Activated naive CD8-positive, alpha-beta T cell (primary cell): ENCODE results near the gene NUP188.
A peak's percentile ranks its signal among the peaks of the same experiment; 100 is the strongest.
"Not testable (repeated sequence)": the region's sequence is repeated elsewhere in the genome, so short reads cannot be mapped to it uniquely, and the experiment has no call there.

Source experiments
- H3K27ac Mint-ChIP-seq: one replicate; pipeline ENCODE4 v1.8.0; 2021; ENCODE audit warnings: mixed read lengths
- H3K27me3 Mint-ChIP-seq: one replicate; pipeline ENCODE4 v1.8.0; 2021; ENCODE audit warnings: mixed read lengths
- H3K36me3 Mint-ChIP-seq: one replicate; pipeline ENCODE4 v1.8.0; 2021; ENCODE audit warnings: mixed read lengths
- H3K4me1 Mint-ChIP-seq: one replicate; pipeline ENCODE4 v1.8.0; 2021; ENCODE audit warnings: low read depth, mixed read lengths
- H3K4me3 Mint-ChIP-seq: one replicate; pipeline ENCODE4 v1.8.0; 2021; ENCODE audit warnings: mild to moderate bottlenecking, mixed read lengths
- H3K9me3 Mint-ChIP-seq: one replicate; pipeline ENCODE4 v1.8.0; 2021; ENCODE audit warnings: low read depth, mixed read lengths

The NUP188 gene

DNA sequence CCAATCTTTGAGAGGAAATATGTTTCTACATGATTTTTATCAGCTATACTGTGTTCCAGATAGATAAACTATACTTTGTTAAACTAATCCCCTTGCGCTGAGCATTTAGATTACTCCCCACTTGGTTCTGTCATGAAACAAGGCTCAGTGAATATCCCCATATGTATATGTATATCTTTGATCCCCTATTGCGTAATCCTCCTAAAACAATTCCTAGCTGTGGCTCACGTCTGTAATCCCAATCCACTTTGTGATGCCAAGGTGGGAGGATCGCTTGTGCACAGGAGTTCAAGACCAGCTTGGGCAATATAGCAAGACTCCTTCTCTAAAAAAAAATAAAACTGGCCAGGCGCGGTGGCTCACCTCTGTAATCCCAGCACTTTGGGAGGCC, 24.0 kb upstream of the NUP188 start:
- Mint-ChIP-seq H3K9me3 (no peaks in the 10 kb centered on the region), H3K4me1 (peaks cover 18% of the 10 kb centered on the region), H3K27me3 (no peaks in the 10 kb centered on the region), H3K36me3 (peaks cover 3% of the 10 kb centered on the region), H3K27ac (peak overlapping the region; percentile 34), H3K4me3 (peak overlapping the region; percentile 59)

- no peak overlapping the region for H3K27ac Mint-ChIP-seq
- H3K9me3 Mint-ChIP-seq: no peaks in the 10 kb centered on the region
- peaks cover 9% of the 10 kb centered on the region for H3K4me1 Mint-ChIP-seq
- H3K4me3 Mint-ChIP-seq: no peak overlapping the region
- no peaks in the 10 kb centered on the region for H3K27me3 Mint-ChIP-seq
- H3K36me3 Mint-ChIP-seq: peaks cover 3% of the 10 kb centered on the region
These were observed 19.6 kb upstream of the NUP188 start for GRCh38 chr9:128927731-128928411.

GRCh38 chr9:128928624-128929023, 18.9 kb upstream of the NUP188 start:
- Mint-ChIP-seq H3K9me3 (no peaks in the 10 kb centered on the region), H3K27me3 (no peaks in the 10 kb centered on the region), H3K4me3 (no peak overlapping the region), H3K36me3 (peaks cover 3% of the 10 kb centered on the region), H3K4me1 (peaks cover 5% of the 10 kb centered on the region), H3K27ac (no peak overlapping the region)

- H3K9me3 Mint-ChIP-seq: no peaks in the 10 kb centered on the region
- H3K27ac Mint-ChIP-seq: no peak overlapping the region
- H3K36me3 Mint-ChIP-seq: peaks cover 3% of the 10 kb centered on the region
- H3K4me3 Mint-ChIP-seq: no peak overlapping the region
- H3K27me3 Mint-ChIP-seq: no peaks in the 10 kb centered on the region
- peaks cover 5% of the 10 kb centered on the region for H3K4me1 Mint-ChIP-seq
These were observed 17.9 kb upstream of the NUP188 start for GRCh38 chr9:128929560-128929959.

DNA sequence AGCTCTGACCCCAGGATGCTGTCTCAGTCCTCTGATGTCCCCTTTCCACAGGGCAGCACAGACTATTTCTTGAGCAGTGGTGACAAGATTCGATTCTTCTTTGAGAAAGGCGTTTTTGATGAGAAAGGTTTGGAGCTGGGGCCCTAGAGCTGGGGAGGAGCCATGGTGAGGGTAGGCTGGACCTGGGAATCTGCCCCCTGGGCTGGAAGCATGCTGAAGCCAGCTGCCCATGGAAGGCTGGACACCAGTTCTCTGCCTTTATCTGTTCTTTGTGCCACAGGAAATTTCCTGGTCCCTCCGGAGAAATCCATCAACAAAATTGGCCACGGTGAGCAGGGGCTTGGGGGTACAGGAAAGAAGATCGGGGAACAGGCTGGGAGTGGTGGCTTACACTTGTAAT, 13.8 kb upstream of the NUP188 start:
- Mint-ChIP-seq H3K27me3 (no peaks in the 10 kb centered on the region), H3K36me3 (no peaks in the 10 kb centered on the region), H3K27ac (no peak overlapping the region), H3K9me3 (no peaks in the 10 kb centered on the region), H3K4me1 (no peaks in the 10 kb centered on the region), H3K4me3 (no peak overlapping the region)

- no peaks in the 10 kb centered on the region for H3K36me3 Mint-ChIP-seq
- H3K27ac Mint-ChIP-seq: no peak overlapping the region
- no peaks in the 10 kb centered on the region for H3K4me1 Mint-ChIP-seq
- H3K4me3 Mint-ChIP-seq: no peak overlapping the region
- no peaks in the 10 kb centered on the region for H3K27me3 Mint-ChIP-seq
- no peaks in the 10 kb centered on the region for H3K9me3 Mint-ChIP-seq
These were observed 11.2 kb upstream of the NUP188 start for GRCh38 chr9:128936171-128936865.

- Mint-ChIP-seq H3K36me3 (no peaks in the 10 kb centered on the region), H3K9me3 (no peaks in the 10 kb centered on the region), H3K4me1 (no peaks in the 10 kb centered on the region), H3K4me3 (no peak overlapping the region), H3K27ac (no peak overlapping the region), H3K27me3 (no peaks in the 10 kb centered on the region)
These were observed 10.0 kb upstream of the NUP188 start for GRCh38 chr9:128937310-128938165.

DNA sequence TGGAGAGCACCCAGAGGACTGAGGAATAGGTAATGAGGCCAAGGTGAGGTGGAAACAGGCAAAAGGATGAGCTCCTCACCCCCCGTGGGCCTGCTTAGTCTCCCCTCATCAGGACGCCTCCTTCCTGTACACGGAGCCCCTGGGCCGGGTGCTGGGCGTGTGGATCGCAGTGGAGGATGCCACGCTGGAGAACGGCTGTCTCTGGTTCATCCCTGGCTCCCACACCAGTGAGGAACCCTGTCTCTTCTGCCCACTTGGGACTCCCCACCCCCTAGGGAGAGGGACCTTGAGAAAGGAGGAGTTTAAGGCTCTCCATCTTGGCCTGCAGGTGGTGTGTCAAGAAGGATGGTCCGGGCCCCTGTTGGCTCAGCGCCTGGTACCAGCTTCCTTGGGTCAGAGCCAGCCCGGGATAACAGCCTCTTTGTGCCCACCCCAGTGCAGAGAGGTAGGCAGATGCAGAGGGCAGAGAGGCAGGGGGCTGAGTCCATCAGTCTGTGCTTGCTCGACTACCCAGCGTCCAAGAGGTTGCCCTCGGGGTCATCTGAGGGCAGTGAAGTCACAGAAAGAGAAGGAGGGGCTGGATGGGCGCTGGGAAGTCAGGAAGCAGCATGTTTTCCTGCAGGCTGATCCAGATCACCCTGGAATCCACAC, 7.1 kb upstream of the NUP188 start:
- no peaks in the 10 kb centered on the region for H3K27me3 Mint-ChIP-seq
- H3K9me3 Mint-ChIP-seq: no peaks in the 10 kb centered on the region
- H3K36me3 Mint-ChIP-seq: no peaks in the 10 kb centered on the region
- no peak overlapping the region for H3K4me3 Mint-ChIP-seq
- no peak overlapping the region for H3K27ac Mint-ChIP-seq
- H3K4me1 Mint-ChIP-seq: peaks cover under 1% of the 10 kb centered on the region

GRCh38 chr9:128940946-128941755, 6.3 kb upstream of the NUP188 start:
- Mint-ChIP-seq H3K4me1 (peaks cover 8% of the 10 kb centered on the region), H3K4me3 (no peak overlapping the region), H3K27ac (no peak overlapping the region), H3K9me3 (no peaks in the 10 kb centered on the region), H3K27me3 (no peaks in the 10 kb centered on the region), H3K36me3 (peaks cover 2% of the 10 kb centered on the region)

- H3K27me3 Mint-ChIP-seq: no peaks in the 10 kb centered on the region
- H3K36me3 Mint-ChIP-seq: peaks cover 4% of the 10 kb centered on the region
- no peak overlapping the region for H3K27ac Mint-ChIP-seq
- no peaks in the 10 kb centered on the region for H3K9me3 Mint-ChIP-seq
- H3K4me1 Mint-ChIP-seq: peaks cover 20% of the 10 kb centered on the region
- no peak overlapping the region for H3K4me3 Mint-ChIP-seq
These were observed 3.5 kb upstream of the NUP188 start for GRCh38 chr9:128943832-128944620.

DNA sequence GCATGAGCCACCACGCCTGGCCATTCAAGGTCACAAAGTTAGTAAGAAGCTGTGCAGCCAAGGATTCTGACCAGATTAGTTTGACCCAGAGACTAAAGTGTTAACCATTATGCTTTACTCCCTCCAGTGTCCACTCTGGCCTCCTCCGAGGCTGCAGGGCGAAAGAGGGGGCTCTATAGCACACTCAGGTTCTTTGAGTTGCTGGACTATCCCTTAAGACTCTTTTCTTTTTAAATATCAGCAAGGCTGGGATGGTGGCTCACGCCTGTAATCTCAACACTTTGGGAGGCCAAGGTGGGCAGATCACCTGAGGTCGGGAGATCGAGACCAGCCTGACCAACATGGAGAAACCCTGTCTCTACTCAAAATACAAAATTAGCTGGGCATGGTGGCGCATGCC, 2.5 kb upstream of the NUP188 start:
- H3K36me3 Mint-ChIP-seq, H3K27me3 Mint-ChIP-seq, H3K9me3 Mint-ChIP-seq, H3K27ac Mint-ChIP-seq, H3K4me3 Mint-ChIP-seq: not testable (repeated sequence)
- H3K4me1 Mint-ChIP-seq: peaks cover 20% of the 10 kb centered on the region

DNA sequence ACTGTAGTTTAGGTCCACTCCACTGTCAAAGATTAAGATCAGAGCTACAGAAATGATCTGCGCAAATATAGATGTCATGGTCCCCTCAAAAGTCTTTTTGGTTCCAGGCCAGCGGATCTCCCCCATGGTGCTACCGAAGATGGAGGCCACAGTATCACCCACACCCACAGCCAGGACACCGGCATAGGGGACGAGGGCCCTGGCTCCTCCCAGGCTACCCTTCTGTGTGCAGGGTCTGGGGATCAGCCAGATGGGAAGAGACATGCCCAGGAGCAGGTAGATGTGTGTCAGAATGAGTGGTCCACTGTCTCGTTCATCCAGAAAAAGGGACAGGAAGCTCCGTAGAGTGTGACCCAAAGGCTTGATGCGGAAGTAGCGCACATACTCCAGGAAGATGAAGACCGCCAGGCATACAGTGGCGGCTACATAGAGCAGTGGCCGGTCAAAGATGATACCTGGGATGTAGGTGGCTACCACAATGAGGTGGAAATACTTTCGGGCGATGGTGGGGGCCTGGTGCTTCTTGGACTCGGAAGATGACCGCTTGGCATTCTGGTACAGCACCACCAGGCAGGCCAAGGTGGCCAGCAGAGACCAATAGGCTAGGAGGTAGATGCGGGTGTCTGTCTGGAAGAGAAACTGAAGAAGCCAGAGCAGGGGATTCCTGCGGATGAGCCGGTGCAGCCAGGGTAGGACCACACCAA, 1.5 kb upstream of the NUP188 start:
- Mint-ChIP-seq H3K9me3 (no peaks in the 10 kb centered on the region), H3K27me3 (no peaks in the 10 kb centered on the region), H3K36me3 (peaks cover 4% of the 10 kb centered on the region), H3K4me3 (peak overlapping the region; percentile 99), H3K27ac (peak overlapping the region; percentile 98), H3K4me1 (peaks cover 20% of the 10 kb centered on the region)

DNA sequence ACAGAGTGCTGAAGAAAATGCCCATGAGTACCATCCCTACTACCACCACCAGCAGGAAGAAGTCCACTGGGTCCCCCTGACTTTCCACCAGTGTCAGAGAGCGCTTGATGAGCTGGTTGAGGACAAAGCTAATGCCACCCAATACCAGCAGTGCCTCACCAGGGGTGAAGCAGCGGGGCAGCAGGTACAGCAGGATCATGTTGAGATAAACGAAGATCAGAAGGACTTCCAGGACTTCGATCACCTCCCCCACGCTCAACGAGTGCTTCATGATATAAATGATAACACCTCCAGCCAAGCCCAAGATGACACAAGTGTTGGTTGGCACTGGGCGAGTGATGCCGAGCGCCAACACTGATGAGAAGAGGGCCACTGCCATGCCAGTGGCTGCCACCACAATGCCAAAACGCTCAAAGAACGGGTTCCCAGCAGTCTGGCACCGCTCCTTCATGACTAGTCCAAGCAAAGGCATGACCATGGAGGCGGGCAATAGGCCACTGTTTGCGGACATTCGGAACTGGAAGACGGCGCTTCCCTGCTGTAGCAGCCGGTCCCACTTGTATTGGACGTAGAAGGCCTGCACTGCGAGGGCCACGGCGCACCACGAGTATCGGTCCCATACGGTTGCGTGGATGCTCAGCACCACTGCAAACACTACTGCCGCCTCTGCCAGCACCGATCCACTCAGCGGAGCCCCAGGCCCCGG, 775 bp upstream of the NUP188 start:
- peaks cover 4% of the 10 kb centered on the region for H3K36me3 Mint-ChIP-seq
- H3K4me1 Mint-ChIP-seq: peaks cover 22% of the 10 kb centered on the region
- H3K27ac Mint-ChIP-seq: peak overlapping the region; percentile 98
- no peaks in the 10 kb centered on the region for H3K9me3 Mint-ChIP-seq
- H3K4me3 Mint-ChIP-seq: peak overlapping the region; percentile 99
- no peaks in the 10 kb centered on the region for H3K27me3 Mint-ChIP-seq
